Caco-2 (cell line): ENCODE results near the gene TLK1. TPM values are rescaled to one million over a fixed set of nuclear protein-coding genes. Genes with fewer than 3 reads are reported as not detected.
A peak's percentile ranks its signal among the peaks of the same experiment; 100 is the strongest.

Experiments used
- BruUV-seq: library from RNA; stranded (reverse); fragments of 400-500 nt; replicated peaks from 2 replicates; lab custom pipeline; 2021; lab: Mats Ljungman, UMichigan
- CTCF ChIA-PET: fragments of 300-600 bp; sonication (Branson Sonifier 250); formaldehyde crosslinking; loops from one replicate; lab custom pipeline; 2022; ENCODE audit warnings: antibody characterized with exemption; lab: Charles Lee
- POLR2A ChIA-PET: fragments of 300-600 bp; sonication (Branson Sonifier 250); formaldehyde crosslinking; loops from one replicate; lab custom pipeline; 2022; ENCODE audit warnings: antibody characterized with exemption; lab: Charles Lee
- DNase-seq, 2 experiments: peaks; one replicate each; pipeline versions ENCODE4 v3.0.0 to v3.0.0-alpha.2; 2020 to 2022
- H3K27me3 ChIP-seq: replicated peaks from 2 replicates; pipeline ENCODE4 v1.6.0; 2011; ENCODE audit warnings: low read length; ENCODE audit not compliant: control insufficient read depth, insufficient read depth
- H3K36me3 ChIP-seq: 2 replicates; pipeline ENCODE4 v1.5.1; 2011; ENCODE audit warnings: low read length; ENCODE audit not compliant: control insufficient read depth, insufficient read depth
- H3K4me1 ChIP-seq: fragments of 250-450 bp; sonication (Bioruptor Pico); 2 replicates; pipeline ENCODE4 v1.5.1; 2020; ENCODE audit warnings: mild to moderate bottlenecking
- H3K4me3 ChIP-seq: 2 replicates; pipeline ENCODE4 v1.5.1; 2011; ENCODE audit warnings: low read depth, mild to moderate bottlenecking, control low read depth, low read length
- H3K9me3 ChIP-seq: fragments of 250-450 bp; sonication (Bioruptor Pico); 2 replicates; pipeline ENCODE4 v1.5.1; 2020; ENCODE audit warnings: mild to moderate bottlenecking, moderate library complexity
- H3K27ac Mint-ChIP-seq: one replicate; pipeline ENCODE4 v1.8.0; 2022; ENCODE audit warnings: mixed read lengths; ENCODE audit not compliant: unreplicated experiment
- H3K27me3 Mint-ChIP-seq: one replicate; pipeline ENCODE4 v1.8.0; 2022; ENCODE audit warnings: mixed read lengths; ENCODE audit not compliant: insufficient read depth, unreplicated experiment
- H3K36me3 Mint-ChIP-seq: one replicate; pipeline ENCODE4 v1.8.0; 2022; ENCODE audit warnings: mild to moderate bottlenecking, mixed read lengths; ENCODE audit not compliant: insufficient read depth, unreplicated experiment
- H3K4me1 Mint-ChIP-seq: one replicate; pipeline ENCODE4 v1.8.0; 2022; ENCODE audit warnings: low read depth, mixed read lengths; ENCODE audit not compliant: unreplicated experiment
- H3K4me3 Mint-ChIP-seq: one replicate; pipeline ENCODE4 v1.8.0; 2022; ENCODE audit warnings: mild to moderate bottlenecking, moderate library complexity, mixed read lengths; ENCODE audit not compliant: unreplicated experiment
- H3K9me3 Mint-ChIP-seq: one replicate; pipeline ENCODE4 v1.8.0; 2022; ENCODE audit warnings: mixed read lengths; ENCODE audit not compliant: unreplicated experiment
- CTCF ChIP-seq, 2 experiments: fragments of 200-600 bp in 1 of 2; IDR thresholded peaks; 1 replicate in 1 of 2; 2 replicates in 1 of 2; pipeline versions ENCODE4 v1.5.1 to v1.8.0; 2011 to 2022; ENCODE audit warnings: antibody characterized with exemption in 1 of 2, control low read depth in 1 of 2, inconsistent platforms in 1 of 2, low read depth in 1 of 2, low read length in 1 of 2, mild to moderate bottlenecking in 1 of 2, moderate library complexity in 1 of 2; ENCODE audit not compliant: insufficient read depth in 1 of 2, severe bottlenecking in 1 of 2, unreplicated experiment in 1 of 2
- intact Hi-C: fragments of 100-400 bp; cut with micrococcal nuclease; formaldehyde crosslinking; loops from one replicate; pipeline ENCODE4 v1.10.0; 2022; ENCODE audit not compliant: unreplicated experiment
- total RNA-seq: library from RNA; stranded (reverse); gene quantifications from 2 replicates; pipeline ENCODE4 v1.2.3, GENCODE V29; 2022

TLK1 gene
- total RNA-seq, 1 experiment from 2014 or later = 85.1 TPM

GRCh38 chr2:171158790-171159371, 1.8 kb downstream of the TLK1 start:
- TSS peak; percentile 36 for BruUV-seq
- ChIA-PET POLR2A (interaction anchor here (0.6 kb wide), 1 partner anchor 16 kb away, joined by 3 read pairs; no protein-coding TSS in a partner anchor), CTCF (interaction anchor here (1.0 to 1.1 kb wide), 2 partner anchors 72 to 186 kb away, joined by 3 to 7 read pairs; no protein-coding TSS in a partner anchor)
- Mint-ChIP-seq H3K36me3 (peaks cover 13% of the 10 kb centered on the region), H3K9me3 (no peaks in the 10 kb centered on the region), H3K4me3 (peak overlapping the region; percentile 76), H3K4me1 (peaks cover 27% of the 10 kb centered on the region), H3K27ac (peak overlapping the region; percentile 94), H3K27me3 (no peaks in the 10 kb centered on the region)
- Histone ChIP-seq H3K4me1 (peaks cover 24% of the 10 kb centered on the region), H3K27me3 (no peaks in the 10 kb centered on the region), H3K9me3 (no peaks in the 10 kb centered on the region), H3K36me3 (no peaks in the 10 kb centered on the region), H3K4me3 (peak overlapping the region; percentile 96)
- intact Hi-C loops = loop anchor here (1.0 to 5.0 kb wide), 5 partner anchors 72 to 257 kb away; partner anchors contain the start of gene GORASP2
- DNase-seq = no peak
- TF ChIP-seq CTCF (IDR thresholded peaks at IDR 0.05; ENCODE audit: insufficient read depth in 1 of 2, low read depth in 1 of 2, low read length in 1 of 2, severe bottlenecking in 1 of 2, unreplicated experiment in 1 of 2) = no peak

DNA sequence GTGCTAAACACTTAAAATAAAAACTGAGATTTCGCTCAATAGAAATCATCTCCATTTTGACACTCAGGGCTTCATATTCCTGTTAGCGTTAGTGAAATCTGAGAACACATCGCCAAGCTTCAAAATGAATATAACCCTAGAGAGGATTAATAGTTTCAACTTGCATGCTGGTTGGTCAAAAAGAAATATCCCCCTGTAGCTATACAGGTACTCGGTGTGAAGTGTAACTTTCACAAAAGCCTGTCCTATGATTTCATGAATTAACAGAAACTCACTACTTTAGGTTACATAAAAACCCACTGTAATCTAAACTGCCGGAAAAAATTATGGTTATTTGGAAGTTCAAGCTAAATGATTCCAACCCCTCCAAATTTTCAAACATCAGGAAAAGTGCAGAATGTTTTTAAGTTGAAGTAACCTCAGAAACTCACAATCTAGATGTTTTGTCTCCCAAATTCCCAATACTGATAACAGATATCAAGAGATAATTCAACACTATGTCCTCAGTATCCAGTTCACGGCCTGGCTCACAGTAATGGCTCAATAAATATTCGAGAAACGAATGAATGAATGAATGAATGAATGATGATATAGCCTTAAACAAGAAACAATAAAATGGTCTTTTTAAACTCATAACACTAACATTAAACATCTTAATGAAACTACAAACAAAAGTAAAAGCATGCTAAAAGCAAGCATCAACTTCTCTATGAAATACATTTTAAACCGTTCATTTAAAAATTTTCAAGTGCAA, 2.5 kb downstream of the TLK1 start:
- peak overlapping the region; percentile 96; the same call in 1 of the 2 replicates for H3K4me3 ChIP-seq
- no peaks in the 10 kb centered on the region for H3K9me3 Mint-ChIP-seq
- H3K4me3 Mint-ChIP-seq = peak overlapping the region; percentile 76
- peaks cover 13% of the 10 kb centered on the region for H3K36me3 Mint-ChIP-seq
- no TSS peak for BruUV-seq
- ChIA-PET CTCF (interaction anchor here (1.1 kb wide), 1 partner anchor 72 kb away, joined by 3 read pairs; no protein-coding TSS in a partner anchor), POLR2A (interaction anchor here (0.6 to 1.1 kb wide), 2 partner anchors 16 to 276 kb away, joined by 3 read pairs; partner anchors contain the start of genes DCAF17 and METTL8)
- no peaks in the 10 kb centered on the region for H3K36me3 ChIP-seq
- H3K4me1 Mint-ChIP-seq = peaks cover 27% of the 10 kb centered on the region
- no peak for DNase-seq
- no peak for TF ChIP-seq CTCF (IDR thresholded peaks at IDR 0.05; ENCODE audit: insufficient read depth in 1 of 2, low read depth in 1 of 2, low read length in 1 of 2, severe bottlenecking in 1 of 2, unreplicated experiment in 1 of 2)
- no peak overlapping the region for H3K27ac Mint-ChIP-seq
- no peaks in the 10 kb centered on the region for H3K27me3 Mint-ChIP-seq
- no peaks in the 10 kb centered on the region for H3K27me3 ChIP-seq
- intact Hi-C loops = loop anchor here (2.0 to 5.0 kb wide), 2 partner anchors 71 to 229 kb away; partner anchors contain the start of gene GORASP2
- no peaks in the 10 kb centered on the region for H3K9me3 ChIP-seq
- peaks cover 24% of the 10 kb centered on the region for H3K4me1 ChIP-seq

GRCh38 chr2:171157109-171157500, 3.6 kb downstream of the TLK1 start:
- no TSS peak for BruUV-seq
- intact Hi-C loops = loop anchor here (5.0 kb wide), 1 partner anchor 70 kb away; no protein-coding TSS in a partner anchor

More at GRCh38 chr2:171157109-171157500, 3.6 kb downstream of the TLK1 start:
- Histone ChIP-seq H3K36me3 (no peaks in the 10 kb centered on the region), H3K4me3 (no peak overlapping the region), H3K4me1 (peaks cover 24% of the 10 kb centered on the region), H3K27me3 (no peaks in the 10 kb centered on the region), H3K9me3 (no peaks in the 10 kb centered on the region)
- H3K4me3 Mint-ChIP-seq = no peak overlapping the region
- no peak for TF ChIP-seq CTCF (IDR thresholded peaks at IDR 0.05; ENCODE audit: insufficient read depth in 1 of 2, low read depth in 1 of 2, low read length in 1 of 2, severe bottlenecking in 1 of 2, unreplicated experiment in 1 of 2)
- ChIA-PET CTCF (no interaction called here), POLR2A (interaction anchor here (0.5 to 1.1 kb wide), 2 partner anchors 180 to 277 kb away, joined by 3 to 9 read pairs; partner anchors contain the start of genes DCAF17 and METTL8)
- no peak overlapping the region for H3K27ac Mint-ChIP-seq
- no peak for DNase-seq
- H3K4me1 Mint-ChIP-seq = peaks cover 27% of the 10 kb centered on the region
- H3K9me3 Mint-ChIP-seq = no peaks in the 10 kb centered on the region
- no peaks in the 10 kb centered on the region for H3K27me3 Mint-ChIP-seq
- H3K36me3 Mint-ChIP-seq = peaks cover 13% of the 10 kb centered on the region
